Esophagus squamous epithelium (tissue), 5 donors: ENCODE data around the gene GALNT8. TPM values are rescaled to one million over a fixed set of nuclear protein-coding genes. Genes with fewer than 3 reads are reported as not detected.
"Not testable (repeated sequence)": the region's sequence is repeated elsewhere in the genome, so short reads cannot be mapped to it uniquely, and the experiment has no call there.

Experiments
- DNase-seq: peaks from one replicate; lab custom pipeline; 2025; lab: John Stamatoyannopoulos, UW
- H3K27ac ChIP-seq, 4 donors: fragments of 200-600 bp; sonication (generic); one replicate each; pipeline ENCODE4 v1.5.1; 2016 to 2019; ENCODE audit warnings: mild to moderate bottlenecking in 1 of 4
- H3K27me3 ChIP-seq, 4 donors: fragments of 200-600 bp; sonication (generic); 1 replicate in 3 of 4; 2 replicates in 1 of 4; pipeline versions ENCODE4 v1.5.1 to v1.6.0; 2017 to 2021; ENCODE audit warnings: antibody characterized with exemption in 1 of 4
- H3K36me3 ChIP-seq, 3 donors: fragments of 200-600 bp; sonication (generic); one replicate each; pipeline ENCODE4 v1.5.1; 2016 to 2019
- H3K4me1 ChIP-seq, 3 donors: fragments of 200-600 bp; sonication (generic); one replicate each; pipeline ENCODE4 v1.5.1; 2017 to 2019
- H3K4me3 ChIP-seq, 4 donors: fragments of 200-600 bp; sonication (generic); 1 replicate in 3 of 4; 2 replicates in 1 of 4; pipeline ENCODE4 v1.5.1; 2016 to 2019; ENCODE audit warnings: mild to moderate bottlenecking in 2 of 4, moderate library complexity in 1 of 4
- H3K9me3 ChIP-seq, 3 donors: fragments of 200-600 bp; sonication (generic); one replicate each; pipeline ENCODE4 v1.5.1; 2016 to 2019
- CTCF ChIP-seq, 6 experiments: fragments of 450-650 bp in 4 of 6; fragments of 200-600 bp in 2 of 6; sonication (generic) in 2 of 6; IDR thresholded peaks; one replicate each; pipeline ENCODE4 v1.5.1; 2016 to 2019; ENCODE audit warnings: antibody characterized with exemption in 6 of 6, mild to moderate bottlenecking in 4 of 6, moderate library complexity in 4 of 6
- POLR2A ChIP-seq, 4 donors: fragments of 450-650 bp; IDR thresholded peaks; one replicate each; pipeline ENCODE4 v1.6.1; 2017; ENCODE audit warnings: antibody characterized with exemption in 4 of 4, mild to moderate bottlenecking in 4 of 4, moderate library complexity in 3 of 4
- WGBS, 2 donors: methylation state at CpG; one replicate each; pipeline ENCODE4 v1.1.5; 2018; 5-methylcytosine and 5-hydroxymethylcytosine counted together
- intact Hi-C: fragments of 100-400 bp; cut with DNase I; formaldehyde crosslinking; loops from one replicate; pipeline ENCODE4 v1.15.0; 2022
- total RNA-seq, 4 donors: library from RNA; depleted of rRNA; stranded (reverse); fragments of >200 nt; gene quantifications; one replicate each; pipeline ENCODE4 v1.1.0, GENCODE V29; 2016
- donor health status: DM: yes; HTN: yes; CAD: no.

The GALNT8 gene
- total RNA-seq, 4 donors from 2014 or later, result 0.38 to 0.59 TPM; not detected in 2

GRCh38 chr12:4742416-4742970 lies 22.3 kb downstream of the GALNT8 start:
- Histone ChIP-seq H3K36me3 (no peaks in the 10 kb centered on the region), H3K4me1 (no peaks in the 10 kb centered on the region), H3K27ac (no peak overlapping the region), H3K9me3 (no peaks in the 10 kb centered on the region), H3K4me3 (no peak overlapping the region), H3K27me3 (peaks cover 0 to 98% (median 0%) of the 10 kb centered on the region in 4 donors)
- TF ChIP-seq POLR2A (IDR thresholded peaks at IDR 0.05) (no peak), CTCF (IDR thresholded peaks at IDR 0.05) (no peak)
- DNase-seq, result no peak
- 71 to 78% methylated on average over 15 of the region's 15 CpGs for WGBS, 2 donors
- intact Hi-C loops, result no loop called here

- TF ChIP-seq CTCF (IDR thresholded peaks at IDR 0.05), result no peak
- TF ChIP-seq POLR2A (IDR thresholded peaks at IDR 0.05), result no peak
Measured at GRCh38 chr12:4743046-4743445, 22.8 kb downstream of the GALNT8 start.

GRCh38 chr12:4744709-4745108 lies 24.5 kb downstream of the GALNT8 start:
- TF ChIP-seq CTCF (IDR thresholded peaks at IDR 0.05) (no peak), POLR2A (IDR thresholded peaks at IDR 0.05) (no peak)
- Histone ChIP-seq H3K4me3 (no peak overlapping the region), H3K36me3 (no peaks in the 10 kb centered on the region), H3K27me3 (peaks cover 0 to 89% (median 0%) of the 10 kb centered on the region in 4 donors), H3K4me1 (no peaks in the 10 kb centered on the region), H3K9me3 (peaks cover 0 to 4% (median 0%) of the 10 kb centered on the region in 3 donors), H3K27ac (no peak overlapping the region)
- DNase-seq, result no peak
- intact Hi-C loops, result no loop called here

More at GRCh38 chr12:4743046-4743445, 22.8 kb downstream of the GALNT8 start:
- H3K4me1 ChIP-seq, result no peaks in the 10 kb centered on the region
- DNase-seq, result no peak
- H3K27me3 ChIP-seq, result peaks cover 0 to 98% (median 0%) of the 10 kb centered on the region in 4 donors
- H3K9me3 ChIP-seq, result no peaks in the 10 kb centered on the region
- H3K27ac ChIP-seq, result no peak overlapping the region
- intact Hi-C loops, result no loop called here
- no peak overlapping the region for H3K4me3 ChIP-seq
- 85 to 91% methylated on average over 4 of the region's 4 CpGs for WGBS, 2 donors
- H3K36me3 ChIP-seq, result no peaks in the 10 kb centered on the region

- whole genome bisulfite sequencing, 2 donors, result 81 to 86% methylated on average over 6 of the region's 6 CpGs
- no peak overlapping the region for H3K27ac ChIP-seq
- H3K4me3 ChIP-seq, result no peak overlapping the region
- no peaks in the 10 kb centered on the region for H3K4me1 ChIP-seq
- no peaks in the 10 kb centered on the region for H3K36me3 ChIP-seq
- peaks cover 0 to 4% (median 0%) of the 10 kb centered on the region in 3 donors for H3K9me3 ChIP-seq
- intact Hi-C loops, result no loop called here
- peaks cover 0 to 87% (median 0%) of the 10 kb centered on the region in 4 donors for H3K27me3 ChIP-seq
- no peak for TF ChIP-seq CTCF (IDR thresholded peaks at IDR 0.05)
- TF ChIP-seq POLR2A (IDR thresholded peaks at IDR 0.05), result no peak
- DNase-seq, result no peak
Measured at GRCh38 chr12:4745249-4745648, 25.0 kb downstream of the GALNT8 start.

- H3K9me3 ChIP-seq, H3K4me3 ChIP-seq, H3K36me3 ChIP-seq, H3K27ac ChIP-seq, DNase-seq, intact Hi-C loops, H3K4me1 ChIP-seq: not testable (repeated sequence)
- H3K27me3 ChIP-seq, result peaks cover 0 to 70% (median 0%) of the 10 kb centered on the region in 4 donors
- WGBS, 2 donors, result 88 to 100% methylated on average over 1 of the region's 1 CpG
Measured at GRCh38 chr12:4751654-4752053, 31.5 kb downstream of the GALNT8 start.
